Measurements from ENCODE around the gene RIMS4.

Gene RIMS4

DNA sequence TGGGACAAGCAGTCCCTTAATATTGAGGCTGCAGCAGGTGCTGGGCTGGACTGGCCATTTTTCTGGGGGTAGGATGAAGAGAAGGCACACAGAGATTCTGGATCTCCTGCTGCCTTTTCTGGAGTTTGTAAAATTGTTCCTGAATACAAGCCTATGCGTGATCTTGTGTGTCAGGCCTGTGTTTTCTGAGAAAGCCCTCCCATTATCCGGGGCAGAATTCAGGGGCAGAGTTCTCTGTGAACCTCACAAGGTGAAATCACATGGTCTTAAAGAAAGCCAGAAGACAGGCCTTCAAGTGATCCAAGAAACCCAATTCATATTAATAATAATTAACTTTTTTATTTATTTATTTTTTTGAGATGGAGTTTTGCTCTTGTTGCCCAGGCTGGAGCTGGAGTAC is 82.7 kb downstream of the RIMS4 start:
- Histone ChIP-seq H3K79me2 (ENCODE audit: control insufficient read depth, low read length) (no peaks in the 10 kb centered on the region), H4K20me1 (ENCODE audit: control insufficient read depth, insufficient read depth, low read depth, low read length) (no peaks in the 10 kb centered on the region), H3K36me3 (ENCODE audit: control insufficient read depth, low read length) (no peaks in the 10 kb centered on the region), H3K4me2 (ENCODE audit: low read length) (no peak overlapping the region), H3K4me1 (ENCODE audit: control insufficient read depth, low read length) (no peaks in the 10 kb centered on the region), H3K4me3 (ENCODE audit: low read length) (no peak overlapping the region), H3K9me2 (replicated peaks; ENCODE audit: control insufficient read depth, low read length) (no peaks in the 10 kb centered on the region), H3K9me3 (ENCODE audit: control insufficient read depth, insufficient read depth, low read length) (no peaks in the 10 kb centered on the region), H3F3A (ENCODE audit: control insufficient read depth, insufficient read depth) (no peaks in the 10 kb centered on the region), H3K27me3 (ENCODE audit: control insufficient read depth, low read length) (no peaks in the 10 kb centered on the region), H3K27ac (ENCODE audit: low read depth, low read length) (no peak overlapping the region)
- TF ChIP-seq EZH2phosphoT487 (IDR thresholded peaks at IDR 0.05; ENCODE audit: borderline replicate concordance, low read length): no peak
- TF ChIP-seq, protein P1, sequence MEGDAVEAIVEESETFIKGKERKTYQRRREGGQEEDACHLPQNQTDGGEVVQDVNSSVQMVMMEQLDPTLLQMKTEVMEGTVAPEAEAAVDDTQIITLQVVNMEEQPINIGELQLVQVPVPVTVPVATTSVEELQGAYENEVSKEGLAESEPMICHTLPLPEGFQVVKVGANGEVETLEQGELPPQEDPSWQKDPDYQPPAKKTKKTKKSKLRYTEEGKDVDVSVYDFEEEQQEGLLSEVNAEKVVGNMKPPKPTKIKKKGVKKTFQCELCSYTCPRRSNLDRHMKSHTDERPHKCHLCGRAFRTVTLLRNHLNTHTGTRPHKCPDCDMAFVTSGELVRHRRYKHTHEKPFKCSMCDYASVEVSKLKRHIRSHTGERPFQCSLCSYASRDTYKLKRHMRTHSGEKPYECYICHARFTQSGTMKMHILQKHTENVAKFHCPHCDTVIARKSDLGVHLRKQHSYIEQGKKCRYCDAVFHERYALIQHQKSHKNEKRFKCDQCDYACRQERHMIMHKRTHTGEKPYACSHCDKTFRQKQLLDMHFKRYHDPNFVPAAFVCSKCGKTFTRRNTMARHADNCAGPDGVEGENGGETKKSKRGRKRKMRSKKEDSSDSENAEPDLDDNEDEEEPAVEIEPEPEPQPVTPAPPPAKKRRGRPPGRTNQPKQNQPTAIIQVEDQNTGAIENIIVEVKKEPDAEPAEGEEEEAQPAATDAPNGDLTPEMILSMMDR (IDR thresholded peaks at IDR 0.05; ENCODE audit: low read depth, low read length, poor library complexity, severe bottlenecking): no peak

DNA sequence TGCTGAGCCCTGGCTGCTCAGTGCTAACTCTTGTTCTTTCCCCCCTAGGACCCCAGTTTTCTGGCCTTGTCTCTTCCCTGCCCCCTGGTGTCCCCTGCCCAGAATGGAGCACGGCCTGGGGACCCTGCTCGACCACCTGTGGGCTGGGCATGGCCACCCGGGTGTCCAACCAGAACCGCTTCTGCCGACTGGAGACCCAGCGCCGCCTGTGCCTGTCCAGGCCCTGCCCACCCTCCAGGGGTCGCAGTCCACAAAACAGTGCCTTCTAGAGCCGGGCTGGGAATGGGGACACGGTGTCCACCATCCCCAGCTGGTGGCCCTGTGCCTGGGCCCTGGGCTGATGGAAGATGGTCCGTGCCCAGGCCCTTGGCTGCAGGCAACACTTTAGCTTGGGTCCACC is 83.3 kb downstream of the RIMS4 start:
- H3K9me3 ChIP-seq (ENCODE audit: control insufficient read depth, insufficient read depth, low read length): no peaks in the 10 kb centered on the region
- no peak for TF ChIP-seq EZH2phosphoT487 (IDR thresholded peaks at IDR 0.05; ENCODE audit: borderline replicate concordance, low read length)
- TF ChIP-seq, protein P1 (IDR thresholded peaks at IDR 0.05; ENCODE audit: low read depth, low read length, poor library complexity, severe bottlenecking): no peak
- H3K4me1 ChIP-seq (ENCODE audit: control insufficient read depth, low read length): no peaks in the 10 kb centered on the region
- no peak overlapping the region for H3K27ac ChIP-seq (ENCODE audit: low read depth, low read length)
- no peaks in the 10 kb centered on the region for H4K20me1 ChIP-seq (ENCODE audit: control insufficient read depth, insufficient read depth, low read depth, low read length)
- no peaks in the 10 kb centered on the region for H3K9me2 ChIP-seq (replicated peaks; ENCODE audit: control insufficient read depth, low read length)
- H3K4me3 ChIP-seq (ENCODE audit: low read length): no peak overlapping the region
- H3K4me2 ChIP-seq (ENCODE audit: low read length): no peak overlapping the region
- H3K79me2 ChIP-seq (ENCODE audit: control insufficient read depth, low read length): no peaks in the 10 kb centered on the region
- H3K36me3 ChIP-seq (ENCODE audit: control insufficient read depth, low read length): no peaks in the 10 kb centered on the region
- H3K27me3 ChIP-seq (ENCODE audit: control insufficient read depth, low read length): no peaks in the 10 kb centered on the region
- no peaks in the 10 kb centered on the region for H3F3A ChIP-seq (ENCODE audit: control insufficient read depth, insufficient read depth)

- Histone ChIP-seq H3K4me2 (ENCODE audit: low read length) (no peak overlapping the region), H3K79me2 (ENCODE audit: control insufficient read depth, low read length) (no peaks in the 10 kb centered on the region), H3K36me3 (ENCODE audit: control insufficient read depth, low read length) (no peaks in the 10 kb centered on the region), H3K4me1 (ENCODE audit: control insufficient read depth, low read length) (no peaks in the 10 kb centered on the region), H3K27me3 (ENCODE audit: control insufficient read depth, low read length) (no peaks in the 10 kb centered on the region), H3K9me2 (replicated peaks; ENCODE audit: control insufficient read depth, low read length) (no peaks in the 10 kb centered on the region), H3K9me3 (ENCODE audit: control insufficient read depth, insufficient read depth, low read length) (no peaks in the 10 kb centered on the region), H3F3A (ENCODE audit: control insufficient read depth, insufficient read depth) (no peaks in the 10 kb centered on the region), H3K27ac (ENCODE audit: low read depth, low read length) (no peak overlapping the region), H4K20me1 (ENCODE audit: control insufficient read depth, insufficient read depth, low read depth, low read length) (no peaks in the 10 kb centered on the region), H3K4me3 (ENCODE audit: low read length) (no peak overlapping the region)
- TF ChIP-seq, protein P1 (IDR thresholded peaks at IDR 0.05; ENCODE audit: low read depth, low read length, poor library complexity, severe bottlenecking): no peak
These were observed 84.5 kb downstream of the RIMS4 start for GRCh38 chr20:44725837-44726236.

All from DOHH2 (cell line).